HepG2 (cell line): ENCODE measurements around the gene SLC16A13. TPM values are rescaled to one million over a fixed set of nuclear protein-coding genes. Genes with fewer than 3 reads are reported as not detected.

Source experiments
- CSRNP1 ChIP-seq: sonication (generic); formaldehyde crosslinking; IDR thresholded peaks from 2 replicates; pipeline ENCODE4 v1.8.1; 2023; ENCODE audit warnings: mild to moderate bottlenecking, missing genetic modification reagents
- ERF ChIP-seq: IDR thresholded peaks from 2 replicates; pipeline ENCODE4 v1.6.1; 2018; ENCODE audit warnings: missing biosample characterization, missing genetic modification reagents
- MLXIP ChIP-seq: sonication (generic); formaldehyde crosslinking; IDR thresholded peaks from 2 replicates; pipeline ENCODE4 v1.9.0; 2021; ENCODE audit warnings: missing genetic modification reagents, borderline replicate concordance
- MTERF4 ChIP-seq: sonication (generic); formaldehyde crosslinking; IDR thresholded peaks from 2 replicates; pipeline ENCODE4 v1.8.0; 2023; ENCODE audit warnings: mild to moderate bottlenecking, missing genetic modification reagents
- NCOR1 ChIP-seq: fragments of 200-600 bp; sonication (generic); IDR thresholded peaks from 2 replicates; pipeline ENCODE4 v1.7.0; 2017; ENCODE audit warnings: antibody characterized with exemption, low read length, borderline replicate concordance
- NRL ChIP-seq: sonication (generic); formaldehyde crosslinking; IDR thresholded peaks from 2 replicates; pipeline ENCODE4 v1.5.0; 2020; ENCODE audit warnings: missing genetic modification reagents, mild to moderate bottlenecking, moderate library complexity, borderline replicate concordance
- RCOR2 ChIP-seq: IDR thresholded peaks from 2 replicates; pipeline ENCODE4 v1.6.1; 2016; ENCODE audit warnings: missing biosample characterization, missing genetic modification reagents
- SIN3B ChIP-seq: fragments of 150-350 bp; IDR thresholded peaks from 2 replicates; pipeline ENCODE4 v1.6.1; 2014; ENCODE audit warnings: low read length
- SP4 ChIP-seq: sonication (generic); formaldehyde crosslinking; IDR thresholded peaks from 2 replicates; pipeline ENCODE4 v1.8.1; 2023; ENCODE audit warnings: mild to moderate bottlenecking, missing genetic modification reagents
- STAT5B ChIP-seq: sonication (generic); formaldehyde crosslinking; IDR thresholded peaks from 2 replicates; pipeline ENCODE4 v1.4.0; 2020; ENCODE audit warnings: missing genetic modification reagents
- TBX2 ChIP-seq: sonication (generic); formaldehyde crosslinking; IDR thresholded peaks from 2 replicates; pipeline ENCODE4 v1.5.0; 2020; ENCODE audit warnings: missing genetic modification reagents, mild to moderate bottlenecking, borderline replicate concordance
- YEATS4 ChIP-seq: sonication (generic); formaldehyde crosslinking; IDR thresholded peaks from 2 replicates; pipeline ENCODE4 v1.4.0; 2020; ENCODE audit warnings: missing genetic modification reagents, borderline replicate concordance
- ZKSCAN1 ChIP-seq: fragments of 150-350 bp; IDR thresholded peaks from 2 replicates; pipeline ENCODE4 v1.6.1; 2014; ENCODE audit warnings: low read length
- ZNF556 ChIP-seq: sonication (generic); formaldehyde crosslinking; IDR thresholded peaks from 2 replicates; pipeline ENCODE4 v1.4.0; 2020; ENCODE audit warnings: mild to moderate bottlenecking, missing genetic modification reagents, borderline replicate concordance
- ZNF646 ChIP-seq: sonication (generic); formaldehyde crosslinking; IDR thresholded peaks from 2 replicates; pipeline ENCODE4 v1.9.0; 2021; ENCODE audit warnings: mild to moderate bottlenecking, missing genetic modification reagents
- ZNF768 ChIP-seq: sonication (generic); formaldehyde crosslinking; IDR thresholded peaks from 2 replicates; pipeline ENCODE4 v1.4.0; 2020; ENCODE audit warnings: missing genetic modification reagents
- ZNF782 ChIP-seq: sonication (generic); formaldehyde crosslinking; IDR thresholded peaks from 2 replicates; pipeline ENCODE4 v1.4.0; 2020; ENCODE audit warnings: missing genetic modification reagents, mild to moderate bottlenecking, borderline replicate concordance
- polyA plus RNA-seq, 8 experiments: library from polyadenylated mRNA; depleted of rRNA in 3 of 8; stranded (reverse) in 7 of 8; unstranded in 1 of 8; fragments of >200 nt; fragmentation: Illumina TruSeq in 4 of 8; extraction: Trizol in 4 of 8; gene quantifications; 2 replicates each; pipeline versions ENCODE4 v1.2.1 to v1.2.3, GENCODE V29; 2011 to 2016; ENCODE audit warnings: low read depth in 4 of 8, missing spikeins in 1 of 8, mixed read lengths in 1 of 8; ENCODE audit not compliant: insufficient read depth in 1 of 8
- total RNA-seq, 5 experiments: library from RNA; depleted of rRNA; stranded (reverse); fragments of >200 nt; fragmentation: Illumina TruSeq; extraction: Trizol; gene quantifications; 2 replicates each; pipeline ENCODE4 v1.2.3, GENCODE V29; 2016; ENCODE audit warnings: low read depth in 1 of 5

Gene SLC16A13
- total and polyA plus RNA-seq, 2 of the 13 experiments (the other 11 are each of a cell fraction or from before 2014, with no cell fraction given), result 2.2 to 3.0 TPM

GRCh38 chr17:7014261-7014994 lies 21.4 kb upstream of the SLC16A13 start (continued):
- TF ChIP-seq MTERF4 (no peak), ZKSCAN1 (no peak), ZNF782 (CRISPR knock-in tag) (no peak; the same call in 1 of the 2 replicates), NRL (CRISPR knock-in tag) (peak; percentile 82), TBX2 (CRISPR knock-in tag) (peak; percentile 84), YEATS4 (CRISPR knock-in tag) (no peak), ZNF556 (CRISPR knock-in tag) (no peak; the same call in 1 of the 2 replicates), RCOR2 (CRISPR knock-in tag) (no peak), ZNF768 (CRISPR knock-in tag) (peak; percentile 50; the same call in 1 of the 2 replicates), SIN3B (no peak; the same call in 1 of the 2 replicates), CSRNP1 (CRISPR knock-in tag) (0 out of 2 replicates have a peak, but pooled peaks have one; percentile 10), STAT5B (CRISPR knock-in tag) (no peak), SP4 (CRISPR knock-in tag) (peak; percentile 86), MLXIP (no peak), ERF (peak; percentile 49), NCOR1 (no peak; the same call in 1 of the 2 replicates), ZNF646 (no peak)
